ENCODE data around the gene VPS4A.
"Not testable (repeated sequence)": the region's sequence is repeated elsewhere in the genome, so short reads cannot be mapped to it uniquely, and the experiment has no call there.

Gene VPS4A
- total RNA-seq = 28.8 to 40.3 (median 33.7) reads per million in 4 donors

DNA sequence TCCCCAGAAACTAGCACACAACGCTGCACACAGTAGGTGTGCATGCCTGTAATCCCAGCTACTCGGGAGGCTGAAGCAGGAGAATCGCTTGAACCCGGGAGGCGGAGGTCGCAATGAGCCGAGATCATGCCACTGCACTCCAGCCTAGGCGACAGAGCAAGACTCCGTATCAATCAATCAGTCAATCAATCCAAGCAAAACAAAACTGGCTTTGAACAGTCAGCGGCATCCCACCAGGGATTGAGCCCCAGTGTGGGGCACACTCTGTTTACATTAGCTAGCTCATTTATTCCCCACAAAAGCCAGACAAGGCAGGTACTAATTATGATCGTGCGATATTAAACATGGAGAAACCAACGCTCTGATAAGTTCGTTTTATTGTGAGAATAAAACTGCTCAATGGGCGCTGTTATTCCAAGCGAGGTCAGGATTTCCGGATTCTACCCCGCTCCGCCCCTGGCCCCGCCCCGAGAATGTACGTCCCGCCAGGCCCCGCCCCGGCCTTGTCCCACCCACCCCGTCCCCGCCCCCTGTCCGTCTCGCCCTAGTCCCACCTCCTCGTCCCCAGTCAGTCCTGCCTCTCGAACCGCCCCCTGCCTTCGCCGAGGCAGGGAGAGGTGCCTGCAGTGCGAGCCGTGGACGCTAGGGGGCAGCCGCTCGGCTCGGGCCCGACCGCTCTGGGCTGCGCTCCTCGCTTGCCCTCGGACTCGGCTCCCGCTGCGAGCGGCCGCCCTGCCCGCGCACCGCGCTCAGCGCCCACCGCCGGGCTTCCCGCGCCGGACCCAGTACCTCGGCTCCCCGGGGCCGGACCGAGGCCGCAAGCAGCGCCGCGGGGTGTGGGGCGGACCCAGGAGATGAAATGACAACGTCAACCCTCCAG is at the start of gene VPS4A:
Gene VPS4A, plus strand, starts transcription at position 698 of the 880 bp plus-strand sequence. Its CDS starts 162 bp downstream, at position 860.
- DNase-seq = peak; percentile 94 to 97 (median 96)

DNA sequence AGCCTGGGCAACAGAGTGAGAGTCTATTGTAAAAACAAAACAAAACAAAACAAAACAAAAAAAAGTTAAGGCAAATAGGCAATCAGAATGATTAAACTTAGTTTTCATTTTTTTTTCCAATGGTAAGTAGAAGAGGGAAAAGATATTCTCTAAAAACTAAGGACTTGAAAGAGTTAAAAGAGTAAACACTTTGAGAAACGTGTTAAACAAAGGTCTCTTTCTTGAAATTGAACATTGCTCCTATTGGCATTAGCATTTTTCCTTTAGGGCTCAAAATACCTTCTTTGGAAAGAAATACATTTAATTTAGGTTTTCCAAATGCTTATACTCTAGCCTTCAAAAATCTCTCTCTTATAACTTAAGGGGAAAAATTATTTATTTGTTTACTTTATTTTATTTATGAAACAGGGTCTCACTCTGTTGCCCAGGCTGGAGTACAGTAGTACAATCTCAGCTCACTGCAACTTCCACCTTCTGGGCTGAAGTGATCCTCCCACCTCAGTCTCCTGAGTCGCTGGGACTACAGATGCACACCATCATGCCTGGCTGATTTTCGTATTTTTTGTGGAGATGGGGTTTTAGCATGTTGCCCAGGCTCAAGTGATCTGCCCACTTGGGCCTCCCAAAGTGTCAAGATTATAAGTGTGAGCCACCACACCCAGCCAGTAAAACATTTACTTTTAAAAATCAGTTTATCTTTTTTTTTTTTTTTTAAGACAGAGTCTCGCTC is 44.7 kb upstream of the VPS4A start:
- DNase-seq = no peak

DNA sequence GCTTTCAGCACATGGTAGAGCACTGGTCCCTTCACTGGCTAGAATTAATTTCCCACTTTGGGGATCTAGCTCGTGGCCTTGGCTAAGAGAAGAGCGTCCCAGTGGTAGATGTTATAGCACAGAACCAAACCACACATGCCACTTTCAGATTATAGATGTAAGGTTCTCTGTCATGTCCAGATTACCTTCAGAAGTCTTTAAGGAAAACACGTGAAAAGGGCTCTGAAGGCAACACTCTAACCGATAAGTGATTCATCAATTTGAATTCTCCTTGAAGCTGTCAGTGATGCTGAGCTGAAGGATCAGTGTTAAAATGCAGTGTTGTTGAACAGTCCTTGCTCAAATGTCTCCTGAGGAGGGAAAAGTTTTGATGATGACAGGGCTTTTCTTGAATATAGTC is 43.5 kb upstream of the VPS4A start:
- DNase-seq = no peak

DNA sequence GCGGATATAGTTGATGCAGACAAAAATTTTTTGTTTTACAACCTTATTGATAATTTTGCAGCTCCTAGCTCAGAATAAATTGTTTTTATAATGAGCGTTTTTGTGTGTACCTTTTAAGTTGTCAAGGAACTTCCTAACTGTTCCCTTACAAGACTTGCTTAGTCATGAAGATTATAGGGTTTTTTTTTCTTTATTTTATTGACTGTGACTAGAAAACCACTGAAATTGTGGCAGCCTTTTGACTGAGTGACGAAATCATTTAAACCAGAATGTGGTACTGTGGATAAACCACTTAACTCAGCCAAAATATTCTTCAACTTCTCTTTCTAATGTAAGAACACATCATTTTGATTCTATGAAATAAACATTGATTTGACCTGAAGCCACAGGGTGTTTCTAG is 40.8 kb upstream of the VPS4A start:
- no peak for DNase-seq

DNA sequence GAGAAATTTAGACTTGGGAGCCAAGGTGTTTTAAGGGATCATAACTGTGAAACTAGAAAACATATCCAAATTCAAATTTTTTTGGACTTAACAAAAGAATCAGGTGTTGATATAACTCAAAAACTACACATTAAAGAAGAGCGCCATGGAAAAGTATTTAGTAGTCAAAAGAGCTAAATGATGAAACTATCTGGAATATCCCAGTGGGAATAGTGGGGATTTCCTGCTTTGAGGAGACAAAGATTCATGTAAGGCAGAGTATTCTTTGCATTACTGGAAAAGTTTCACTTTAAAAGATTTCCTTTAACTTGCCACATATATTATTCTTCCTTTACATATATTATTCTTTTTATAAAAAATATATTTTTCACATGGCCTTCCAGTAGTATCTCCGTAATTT is 40.3 kb upstream of the VPS4A start:
- DNase-seq = no peak

DNA sequence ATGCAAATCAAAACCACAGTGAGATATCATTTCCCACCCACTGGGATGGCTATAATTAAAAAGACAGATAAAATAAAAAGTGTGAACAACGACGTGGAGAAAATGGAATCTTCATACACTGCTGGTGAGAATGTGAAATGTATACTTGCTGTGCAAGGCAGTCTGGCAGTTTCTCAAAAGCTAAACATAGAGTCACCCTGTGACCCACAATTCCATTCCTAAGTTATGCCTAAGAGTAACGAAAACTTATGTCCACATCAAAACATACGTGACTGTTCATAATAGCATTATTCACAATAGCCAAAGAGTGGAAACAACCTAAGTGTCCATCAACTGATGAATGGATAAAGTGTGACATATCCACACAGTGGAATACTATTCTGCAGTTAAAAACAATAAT is 38.1 kb upstream of the VPS4A start:
- no peak for DNase-seq

DNA sequence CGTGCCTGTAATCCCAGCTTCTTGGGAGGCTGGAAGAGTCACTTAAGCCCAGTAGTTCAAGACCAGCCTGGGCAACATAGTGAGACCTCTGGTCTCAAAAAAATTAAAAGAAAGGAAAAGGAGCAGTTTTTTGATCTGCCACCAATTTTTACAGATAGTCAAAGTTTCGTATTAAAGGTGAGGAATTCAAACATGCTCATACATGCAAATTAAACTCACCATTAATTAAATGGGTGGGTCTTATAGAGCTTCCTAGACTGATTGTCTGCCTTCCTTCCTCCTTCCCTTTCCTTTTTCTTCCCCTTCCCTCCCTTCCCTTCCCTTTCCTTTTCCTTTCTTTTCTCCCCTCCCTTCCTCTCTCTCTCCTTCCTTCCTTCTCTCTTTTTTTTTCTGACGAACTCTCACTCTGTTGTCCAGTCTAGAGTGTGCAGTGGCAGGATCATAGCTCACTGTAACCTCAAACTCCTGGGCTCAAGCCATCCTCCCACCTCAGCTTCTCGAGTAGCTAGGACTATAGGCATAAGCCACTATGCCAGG is 36.4 kb upstream of the VPS4A start:
- no peak for DNase-seq

DNA sequence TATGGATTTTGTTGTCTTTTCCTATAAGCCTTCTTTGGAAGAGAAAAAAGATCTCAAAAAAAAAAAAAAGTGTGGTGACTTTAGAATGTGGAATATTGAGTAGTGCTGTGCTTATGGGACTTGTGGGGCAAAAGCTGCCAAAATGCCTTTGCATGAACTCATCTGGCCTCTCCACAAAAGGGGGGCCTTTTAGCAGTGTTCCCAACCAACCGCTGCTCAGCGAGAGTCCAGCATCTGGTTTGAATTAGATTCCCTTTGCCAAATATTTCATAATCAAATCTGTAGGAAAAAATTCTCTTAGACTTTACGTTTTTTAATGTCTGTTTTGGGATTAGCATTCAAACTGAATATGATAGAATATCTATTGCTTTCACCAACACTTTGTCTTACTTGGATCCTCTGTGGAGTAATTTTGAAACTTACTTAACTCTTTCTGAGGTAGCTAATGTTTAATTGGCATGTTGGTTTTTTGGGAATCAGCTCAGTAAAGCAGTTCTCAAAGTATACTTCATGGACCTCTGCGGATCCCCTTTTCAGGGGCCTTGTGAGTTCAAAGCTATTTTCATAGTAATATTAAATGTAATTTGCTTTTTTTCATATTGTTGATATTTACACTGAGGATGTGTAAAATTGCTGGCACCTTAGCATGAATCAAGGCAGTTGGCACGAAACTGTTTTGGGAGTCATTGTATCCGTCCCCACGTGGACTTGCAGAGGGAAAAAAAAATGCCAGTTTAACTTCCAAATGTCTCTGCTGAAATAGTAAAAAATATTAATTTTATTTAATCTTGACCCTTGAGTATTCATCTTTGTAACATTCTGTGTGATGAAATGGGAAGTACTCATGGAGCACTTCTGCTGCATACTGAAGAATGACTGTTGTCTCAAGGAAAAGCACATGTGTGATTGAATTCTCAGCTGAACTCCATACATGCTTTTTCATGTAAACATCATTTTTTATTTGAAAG is 34.7 kb upstream of the VPS4A start:
- DNase-seq = no peak

DNA sequence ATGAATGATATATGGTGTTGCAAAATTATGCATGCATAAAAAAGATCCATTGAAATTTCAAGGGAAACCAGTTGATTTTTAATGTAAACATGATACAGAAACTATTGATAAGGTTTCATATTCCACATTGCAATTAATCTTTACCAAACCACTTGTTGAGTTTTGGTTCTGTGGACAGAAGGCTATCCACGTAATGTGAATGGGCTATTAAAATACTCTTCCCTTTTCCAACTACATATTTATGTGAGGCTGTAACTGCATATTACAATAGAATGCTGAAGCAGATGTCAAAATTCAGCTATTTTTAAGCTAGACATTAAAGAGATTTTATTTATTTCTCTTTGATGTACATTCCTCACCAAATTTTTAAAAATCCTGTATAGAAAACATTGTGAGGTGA is 33.7 kb upstream of the VPS4A start:
- DNase-seq = no peak

DNA sequence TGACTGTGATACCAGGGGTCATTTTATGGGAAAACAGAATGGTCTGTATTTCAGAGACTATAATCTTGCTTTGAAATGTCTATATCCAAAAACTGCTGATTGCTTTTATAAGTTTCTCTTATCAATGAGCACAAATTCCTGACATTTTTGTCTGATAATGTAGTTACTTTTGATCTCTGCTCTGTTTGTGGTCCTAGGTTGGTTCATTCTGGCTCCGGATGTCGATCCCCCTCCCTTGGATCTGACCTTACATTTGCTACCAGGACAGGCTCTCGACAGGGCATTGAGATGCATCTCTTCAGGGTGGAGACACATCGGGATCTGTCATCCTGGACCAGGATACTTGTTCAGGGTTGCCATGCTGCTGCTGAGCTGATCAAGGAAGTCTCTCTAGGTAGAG is 27.3 kb upstream of the VPS4A start:
- no peak for DNase-seq

DNA sequence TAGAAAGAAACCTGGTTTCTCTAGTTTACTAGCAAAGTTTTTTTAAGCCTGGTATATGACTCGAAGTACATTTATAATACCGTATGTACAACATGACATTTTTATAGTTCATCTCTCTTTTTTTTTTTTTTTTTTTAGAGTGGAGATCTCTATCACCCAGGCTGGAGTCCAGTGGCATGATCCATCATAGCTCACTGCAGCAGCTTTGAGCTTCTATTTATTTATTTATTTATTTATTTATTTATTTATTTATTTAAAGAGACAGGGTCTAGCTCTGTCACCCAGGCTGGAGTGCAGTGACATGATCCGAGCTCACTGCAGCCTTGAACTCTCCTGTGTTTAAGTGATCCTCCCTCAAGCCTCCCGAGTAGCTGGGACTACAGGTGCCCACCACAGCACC is 25.9 kb upstream of the VPS4A start:
- DNase-seq = no peak

DNA sequence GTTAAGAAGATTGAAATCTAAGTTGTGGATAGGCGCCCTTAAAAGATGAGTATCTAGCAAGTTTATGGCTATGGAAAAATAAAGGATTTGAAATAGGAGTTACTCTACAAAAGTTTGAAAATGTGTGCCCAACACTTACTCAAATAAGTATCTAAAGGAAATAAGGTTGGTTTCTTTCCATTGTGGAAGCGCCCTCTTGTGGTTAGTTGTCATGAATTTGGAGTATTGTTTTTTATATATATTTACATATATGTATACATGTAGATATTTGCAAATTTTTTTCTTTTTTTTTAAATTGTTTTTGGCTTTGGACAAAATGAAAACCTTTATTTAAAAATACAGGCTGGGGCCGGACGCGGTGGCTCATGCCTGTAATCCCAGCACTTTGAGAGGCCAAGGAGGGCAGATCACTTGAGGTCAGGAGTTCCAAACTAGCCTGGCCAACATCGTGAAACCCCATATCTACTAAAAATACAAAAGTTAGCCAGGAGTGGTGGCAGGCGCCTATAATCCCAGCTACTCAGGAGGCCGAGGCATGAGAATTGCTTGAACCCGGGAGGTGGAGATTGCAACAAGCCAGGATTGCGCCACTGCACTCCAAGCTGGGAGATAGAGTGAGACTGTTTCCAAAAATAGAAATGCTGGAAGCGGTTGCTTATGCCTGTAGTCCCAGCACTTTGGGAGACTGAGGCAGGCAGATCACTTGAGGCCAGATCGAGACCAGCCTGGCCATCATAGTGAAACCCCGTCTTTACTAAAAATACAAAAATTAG is 24.0 kb upstream of the VPS4A start:
- DNase-seq = peak in 3 of 5 donors; percentile 27 to 55 (median 49)

DNA sequence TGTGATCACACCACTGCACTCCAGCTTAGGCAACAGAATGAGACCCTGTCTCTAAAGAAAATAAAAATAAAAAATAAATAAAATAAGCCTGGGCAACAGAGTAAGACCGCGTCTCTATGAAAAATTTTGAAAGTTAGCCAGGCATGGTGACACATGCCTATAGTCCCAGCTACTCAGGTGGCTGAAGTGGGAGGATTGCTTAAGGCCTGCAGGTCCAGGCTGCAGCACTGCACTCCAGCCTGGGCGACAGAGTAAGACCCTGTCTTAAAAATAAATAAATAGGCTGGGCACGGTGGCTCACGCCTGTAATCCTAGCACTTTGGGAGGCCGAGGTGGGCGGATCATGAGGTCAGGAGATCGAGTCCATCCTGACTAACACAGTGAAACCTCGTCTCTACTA is 19.5 kb upstream of the VPS4A start:
- DNase-seq = not testable (repeated sequence)

DNA sequence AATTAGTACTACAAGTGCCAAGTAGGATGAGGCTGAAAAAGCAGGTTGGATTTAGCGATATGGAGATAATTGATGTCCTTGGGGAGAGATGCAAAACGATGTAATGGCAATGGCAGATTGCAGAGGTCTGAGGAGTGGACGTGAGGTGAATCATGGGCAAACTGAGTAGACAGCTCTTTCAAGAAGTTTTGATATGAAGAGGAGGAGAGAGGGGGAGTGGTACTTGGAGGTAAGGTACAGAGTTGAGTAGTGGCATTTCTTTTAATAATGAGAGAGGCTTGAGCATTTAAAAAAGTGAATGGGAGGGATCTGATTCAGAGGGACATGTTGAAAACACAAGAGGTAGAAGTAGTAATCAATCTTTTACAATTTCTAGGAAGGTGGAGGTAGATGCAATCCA is 17.7 kb upstream of the VPS4A start:
- DNase-seq = no peak

DNA sequence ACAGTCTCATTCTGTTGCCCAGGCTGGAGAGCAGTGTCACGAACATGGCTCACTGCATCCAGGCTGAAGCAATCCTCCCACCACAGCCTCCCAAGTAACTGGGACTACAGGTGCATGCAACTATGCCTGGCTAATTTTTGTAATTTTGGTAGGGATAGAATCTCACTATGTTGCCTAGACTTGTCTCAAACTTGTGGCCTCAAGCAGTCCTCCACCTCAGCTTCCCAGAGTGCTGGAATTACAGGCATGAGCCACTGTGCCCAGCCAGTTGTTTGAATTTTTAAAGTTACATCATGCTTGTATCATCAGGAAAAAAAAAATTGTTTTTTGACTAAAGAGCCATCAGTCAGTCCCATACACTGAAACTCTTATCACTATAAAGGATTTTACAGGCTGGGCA is 17.1 kb upstream of the VPS4A start:
- no peak for DNase-seq

DNA sequence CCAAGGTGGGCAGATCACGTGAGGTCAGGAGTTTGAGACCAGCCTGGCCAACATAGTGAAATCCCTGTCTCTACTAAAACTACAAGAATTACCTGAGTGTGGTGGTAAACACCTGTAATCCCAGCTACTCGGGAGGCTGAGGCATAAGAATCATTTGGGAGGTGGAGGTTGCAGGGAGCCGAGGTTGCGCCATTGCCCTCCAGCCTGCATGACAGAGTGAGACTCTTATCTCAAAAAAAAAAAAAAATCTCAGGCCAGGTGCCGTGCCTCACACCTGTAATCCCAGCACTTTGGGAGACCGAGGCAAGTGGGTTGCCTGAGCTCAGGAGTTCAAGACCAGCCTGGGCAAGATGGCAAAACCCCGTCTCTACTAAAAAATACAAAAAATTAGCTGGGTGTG is 14.4 kb upstream of the VPS4A start:
- not testable (repeated sequence) for DNase-seq

DNA sequence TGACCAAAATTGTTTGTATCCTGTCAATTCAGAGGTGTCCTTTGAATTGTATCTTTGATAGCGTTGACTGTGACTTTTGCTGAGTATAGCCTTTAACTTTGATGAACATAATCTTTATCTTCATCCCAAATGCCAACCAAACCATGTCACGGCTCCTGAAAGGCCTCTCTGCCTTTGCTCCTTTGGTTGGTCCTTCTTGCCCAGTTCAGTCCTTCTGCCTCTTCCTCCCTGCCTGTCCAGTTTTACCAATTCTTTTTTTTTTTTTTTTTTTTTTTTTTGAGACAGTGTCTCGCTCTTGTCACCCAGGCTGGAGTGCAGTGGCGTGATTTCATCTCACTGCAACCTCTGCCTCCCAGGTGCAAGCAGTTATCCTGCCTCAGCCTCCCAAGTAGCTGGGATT is 12.9 kb upstream of the VPS4A start:
- no peak for DNase-seq

DNA sequence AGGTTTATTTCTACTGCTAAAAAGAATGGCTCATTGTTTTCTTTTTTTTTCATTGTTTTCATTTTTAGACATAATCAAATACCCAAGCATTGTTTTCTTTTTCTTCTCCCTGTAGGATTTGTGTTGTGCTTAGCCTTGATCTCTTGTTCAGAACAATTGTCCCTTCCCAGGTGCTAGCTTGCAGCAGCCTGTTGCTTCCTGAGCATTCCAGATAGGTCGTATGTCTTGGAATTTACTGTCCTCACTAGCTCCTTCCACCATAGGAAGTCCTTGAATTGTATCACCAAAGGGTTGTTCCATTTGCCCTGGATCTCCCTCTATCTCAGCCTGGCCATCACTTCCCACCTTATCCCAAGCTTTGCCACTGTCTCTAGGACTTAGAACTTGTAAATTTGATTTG is 10.0 kb upstream of the VPS4A start:
- no peak for DNase-seq

DNA sequence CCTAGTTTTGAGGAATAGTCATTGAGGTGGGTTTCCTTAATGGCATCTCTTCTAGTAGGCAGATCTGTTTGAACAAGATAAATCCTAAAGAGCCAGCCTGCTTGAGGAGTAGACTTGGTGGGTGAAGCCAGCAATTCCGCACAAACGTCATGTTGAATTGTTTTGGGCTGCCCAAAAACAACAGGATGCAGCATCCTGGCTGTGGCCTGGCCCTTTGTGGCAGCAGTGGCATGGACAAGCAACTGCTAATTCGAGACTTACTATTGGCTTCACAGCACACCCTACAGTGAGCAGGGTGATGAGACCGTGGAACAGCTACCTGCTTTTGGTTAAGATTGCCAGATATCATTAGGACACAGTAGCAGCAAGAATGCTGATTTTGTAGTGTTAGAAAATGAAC is 9.3 kb upstream of the VPS4A start:
- no peak for DNase-seq

DNA sequence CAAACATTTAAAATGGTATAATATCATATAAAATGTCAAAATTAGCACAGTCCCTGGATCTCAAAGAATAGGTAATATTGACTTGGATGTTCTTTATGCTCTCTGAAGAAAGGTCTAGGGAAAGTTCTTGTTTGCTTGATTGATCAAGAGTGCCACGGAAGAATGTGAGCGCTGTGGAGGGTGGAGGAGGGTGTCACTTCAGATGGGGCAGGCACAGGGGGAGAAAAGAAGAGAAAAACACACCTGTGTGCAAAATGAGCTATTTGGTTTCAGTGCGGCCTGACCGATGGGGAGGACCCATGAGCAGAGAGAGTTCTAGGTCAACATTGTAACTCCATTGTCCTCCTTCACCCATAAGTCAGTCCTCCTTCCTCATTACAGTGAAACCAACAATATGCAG is 8.8 kb upstream of the VPS4A start:
- no peak for DNase-seq

DNA sequence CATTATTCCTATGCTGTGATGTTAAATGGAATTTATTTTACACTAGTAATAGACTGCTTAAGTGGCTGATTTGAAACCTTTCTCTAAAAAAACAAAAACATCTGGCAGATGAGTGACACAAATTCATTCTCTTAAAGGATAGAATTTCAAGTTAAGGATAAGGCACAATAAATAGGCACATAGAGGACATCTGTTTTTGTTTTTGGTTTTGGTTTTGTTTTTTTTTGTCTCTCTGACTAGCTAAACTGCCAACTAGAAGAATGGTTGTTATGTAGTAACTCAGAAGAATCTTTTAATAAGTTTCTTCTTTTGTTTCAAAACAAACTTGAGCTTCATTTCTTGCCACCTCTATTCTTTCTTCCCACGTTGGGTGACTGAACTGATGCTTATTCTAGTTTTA is 5.1 kb upstream of the VPS4A start:
- DNase-seq = no peak

DNA sequence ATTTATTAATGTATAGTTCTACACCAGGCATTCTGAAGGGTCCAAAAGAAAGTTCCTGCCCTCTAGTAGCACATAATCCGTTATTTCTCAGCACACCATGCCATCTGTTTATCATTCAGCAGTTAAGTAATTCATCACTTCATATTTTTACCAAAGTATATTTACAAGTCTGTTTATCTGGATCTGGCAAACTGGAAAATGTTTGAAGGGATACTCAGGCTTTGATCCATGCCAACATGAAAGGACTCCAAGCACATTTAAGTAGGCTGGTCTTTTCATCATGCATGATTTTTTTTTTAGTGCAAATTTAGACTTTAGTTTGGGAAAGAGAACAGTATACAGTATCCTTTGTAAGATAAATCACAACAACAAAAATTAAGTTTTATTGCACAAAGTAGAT is 4.1 kb upstream of the VPS4A start:
- no peak for DNase-seq

Measured in T-helper 1 cell (primary cell).